Mammary epithelial cell (primary cell): Measurements from ENCODE around the gene SLC6A8.
"Not testable (repeated sequence)": the region's sequence is repeated elsewhere in the genome, so short reads cannot be mapped to it uniquely, and the experiment has no call there.

Experiments
- EZH2 ChIP-seq: IDR thresholded peaks from 2 replicates; pipeline ENCODE4 v1.6.1; 2012; ENCODE audit warnings: low read length, inconsistent platforms, borderline replicate concordance
- TF ChIP-seq, protein P1 (sequence below), 2 donors: IDR thresholded peaks in 1 of 2; conservative IDR thresholded peaks in 1 of 2; 2 replicates each; pipeline ENCODE4 v1.5.1; 2011 to 2012; ENCODE audit warnings: inconsistent platforms in 2 of 2, low read length in 2 of 2, mild to moderate bottlenecking in 2 of 2, control low read depth in 1 of 2, low read depth in 1 of 2; ENCODE audit not compliant: insufficient read depth in 1 of 2; ENCODE audit errors: extremely low read depth in 1 of 2

DNA sequence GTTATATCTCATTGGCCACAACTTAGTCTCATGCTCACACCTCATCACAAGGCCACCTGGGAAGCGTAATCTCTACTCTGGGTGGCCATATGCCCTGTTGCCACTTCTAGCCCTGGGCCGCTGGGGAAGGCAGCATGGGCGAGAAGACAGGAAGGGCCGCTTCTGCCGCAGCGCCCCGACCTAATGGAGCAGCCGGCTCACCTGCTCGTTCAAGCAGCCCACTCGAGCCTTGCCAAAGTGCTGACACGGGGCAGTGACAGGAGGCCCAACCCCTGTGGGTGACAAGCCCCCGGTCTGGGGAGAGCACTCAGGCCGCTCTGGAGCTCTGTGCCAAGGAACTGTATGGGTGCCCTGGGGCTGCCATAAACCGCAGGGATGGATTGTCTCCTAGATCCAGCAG lies 54.4 kb downstream of the SLC6A8 start:
- TF ChIP-seq, protein P1, sequence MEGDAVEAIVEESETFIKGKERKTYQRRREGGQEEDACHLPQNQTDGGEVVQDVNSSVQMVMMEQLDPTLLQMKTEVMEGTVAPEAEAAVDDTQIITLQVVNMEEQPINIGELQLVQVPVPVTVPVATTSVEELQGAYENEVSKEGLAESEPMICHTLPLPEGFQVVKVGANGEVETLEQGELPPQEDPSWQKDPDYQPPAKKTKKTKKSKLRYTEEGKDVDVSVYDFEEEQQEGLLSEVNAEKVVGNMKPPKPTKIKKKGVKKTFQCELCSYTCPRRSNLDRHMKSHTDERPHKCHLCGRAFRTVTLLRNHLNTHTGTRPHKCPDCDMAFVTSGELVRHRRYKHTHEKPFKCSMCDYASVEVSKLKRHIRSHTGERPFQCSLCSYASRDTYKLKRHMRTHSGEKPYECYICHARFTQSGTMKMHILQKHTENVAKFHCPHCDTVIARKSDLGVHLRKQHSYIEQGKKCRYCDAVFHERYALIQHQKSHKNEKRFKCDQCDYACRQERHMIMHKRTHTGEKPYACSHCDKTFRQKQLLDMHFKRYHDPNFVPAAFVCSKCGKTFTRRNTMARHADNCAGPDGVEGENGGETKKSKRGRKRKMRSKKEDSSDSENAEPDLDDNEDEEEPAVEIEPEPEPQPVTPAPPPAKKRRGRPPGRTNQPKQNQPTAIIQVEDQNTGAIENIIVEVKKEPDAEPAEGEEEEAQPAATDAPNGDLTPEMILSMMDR (conservative IDR thresholded peaks at IDR 0.05 in 1 of 2, IDR thresholded peaks at IDR 0.05 in 1 of 2; ENCODE audit: extremely low read depth in 1 of 2, insufficient read depth in 1 of 2, low read depth in 1 of 2, low read length in 2 of 2), result not testable (repeated sequence)
- TF ChIP-seq EZH2, result not testable (repeated sequence)
